Esophagus muscularis mucosa (tissue), 4 donors: ENCODE results near the gene NECTIN1.

Experiments used
- CTCF ChIP-seq, 3 experiments: fragments of 200-600 bp in 2 of 3; fragments of 450-650 bp in 1 of 3; sonication (generic) in 2 of 3; IDR thresholded peaks; one replicate each; pipeline ENCODE4 v1.5.1; 2017 to 2019; ENCODE audit warnings: antibody characterized with exemption in 3 of 3, mild to moderate bottlenecking in 2 of 3, moderate library complexity in 1 of 3
- EP300 ChIP-seq: sonication (generic); formaldehyde crosslinking; IDR thresholded peaks from one replicate; pipeline ENCODE4 v1.6.1; 2017; ENCODE audit warnings: antibody characterized with exemption
- POLR2A ChIP-seq: fragments of 450-650 bp; IDR thresholded peaks from one replicate; pipeline ENCODE4 v1.6.1; 2017; ENCODE audit warnings: antibody characterized with exemption, moderate library complexity, mild to moderate bottlenecking, low read depth
- POLR2AphosphoS5 ChIP-seq, 2 donors: sonication (generic); formaldehyde crosslinking; IDR thresholded peaks; one replicate each; pipeline ENCODE4 v1.6.1; 2017; ENCODE audit warnings: antibody characterized with exemption in 2 of 2

GRCh38 chr11:119608781-119609180 lies 120.2 kb downstream of the NECTIN1 start:
- TF ChIP-seq EP300 = no peak
- no peak for TF ChIP-seq CTCF (IDR thresholded peaks at IDR 0.05)
- TF ChIP-seq POLR2A = no peak
- no peak for TF ChIP-seq POLR2AphosphoS5 (IDR thresholded peaks at IDR 0.05)
